SW480 (cell line): ENCODE measurements around the gene UVRAG.
"Not testable (repeated sequence)": the region's sequence is repeated elsewhere in the genome, so short reads cannot be mapped to it uniquely, and the experiment has no call there.

Source experiments
- DNase-seq: peaks from one replicate; pipeline ENCODE4 v3.0.0-alpha.2; 2016; ENCODE audit warnings: low spot score

UVRAG gene

GRCh38 chr11:75845324-75845723, 30.3 kb downstream of the UVRAG start:
- DNase-seq: no peak

GRCh38 chr11:75849894-75850293, 34.9 kb downstream of the UVRAG start:
- DNase-seq: no peak

- DNase-seq: no peak
Measured at GRCh38 chr11:75850787-75851186, 35.8 kb downstream of the UVRAG start.

- DNase-seq: no peak
Measured at GRCh38 chr11:75851203-75851602, 36.2 kb downstream of the UVRAG start.

GRCh38 chr11:75852406-75853017, 37.5 kb downstream of the UVRAG start:
- no peak for DNase-seq

GRCh38 chr11:75853563-75853962, 38.6 kb downstream of the UVRAG start:
- not testable (repeated sequence) for DNase-seq

GRCh38 chr11:75853971-75854370, 39.0 kb downstream of the UVRAG start:
- DNase-seq: no peak

GRCh38 chr11:75855206-75855605, 40.2 kb downstream of the UVRAG start:
- DNase-seq: no peak

GRCh38 chr11:75856912-75857311, 41.9 kb downstream of the UVRAG start:
- no peak for DNase-seq

- no peak for DNase-seq
Measured at GRCh38 chr11:75858042-75858441, 43.0 kb downstream of the UVRAG start.

- no peak for DNase-seq
Measured at GRCh38 chr11:75858613-75859012, 43.6 kb downstream of the UVRAG start.

GRCh38 chr11:75859614-75860013, 44.6 kb downstream of the UVRAG start:
- no peak for DNase-seq

GRCh38 chr11:75862437-75862836, 47.4 kb downstream of the UVRAG start:
- DNase-seq: no peak

- DNase-seq: peak; percentile 44
Measured at GRCh38 chr11:75867778-75868374, 52.9 kb downstream of the UVRAG start.

GRCh38 chr11:75868990-75869389, 54.0 kb downstream of the UVRAG start:
- DNase-seq: no peak

- no peak for DNase-seq
Measured at GRCh38 chr11:75869661-75870455, 54.8 kb downstream of the UVRAG start.

GRCh38 chr11:75872887-75873416, 57.9 kb downstream of the UVRAG start:
- DNase-seq: no peak

- DNase-seq: no peak
Measured at GRCh38 chr11:75873417-75874221, 58.6 kb downstream of the UVRAG start.

- no peak for DNase-seq
Measured at GRCh38 chr11:75874684-75875341, 59.8 kb downstream of the UVRAG start.

- not testable (repeated sequence) for DNase-seq
Measured at GRCh38 chr11:75877327-75877726, 62.3 kb downstream of the UVRAG start.

- not testable (repeated sequence) for DNase-seq
Measured at GRCh38 chr11:75877931-75878330, 62.9 kb downstream of the UVRAG start.

GRCh38 chr11:75878933-75879332, 63.9 kb downstream of the UVRAG start:
- DNase-seq: no peak
